H1 (cell line): Measurements from ENCODE around the gene ISY1. TPM values are rescaled to one million over a fixed set of nuclear protein-coding genes. Genes with fewer than 3 reads are reported as not detected.

ENCODE experiments used
- CTCF ChIA-PET: fragments of 300-600 bp; sonication (Branson Sonifier 250); formaldehyde crosslinking; loops from one replicate; lab custom pipeline; 2021; ENCODE audit not compliant: partially characterized antibody; lab: Charles Lee
- POLR2A ChIA-PET: fragments of 300-600 bp; sonication (Branson Sonifier 250); formaldehyde crosslinking; loops from one replicate; lab custom pipeline; 2021; ENCODE audit warnings: inconsistent platforms; ENCODE audit not compliant: partially characterized antibody; lab: Charles Lee
- DNase-seq, 2 experiments: peaks; one replicate each; pipeline versions ENCODE4 v3.0.0 to v3.0.0-alpha.2; 2010 to 2022; ENCODE audit warnings: low spot score in 2 of 2, low read depth in 1 of 2, mixed read lengths in 1 of 2
- FAIRE-seq: peaks from 2 replicates; lab custom pipeline; 2011; peaks lifted over from hg19 to GRCh38; lab: Jason Lieb, UNC
- H2AFZ ChIP-seq: 2 replicates; pipeline ENCODE4 v1.8.1; 2012; ENCODE audit warnings: low read length, inconsistent platforms
- H2AK5ac ChIP-seq: 2 replicates; pipeline ENCODE4 v1.6.1; 2013; ENCODE audit warnings: low read depth, low read length
- H2BK120ac ChIP-seq: replicated peaks from 2 replicates; pipeline ENCODE3; 2013; ENCODE audit warnings: low read depth, low read length, inconsistent platforms
- H2BK12ac ChIP-seq: 2 replicates; pipeline ENCODE4 v1.6.1; 2013; ENCODE audit warnings: low read depth, low read length
- H2BK15ac ChIP-seq: 2 replicates; pipeline ENCODE4 v1.6.1; 2013; ENCODE audit warnings: low read length
- H2BK20ac ChIP-seq: 2 replicates; pipeline ENCODE4 v1.6.1; 2013; ENCODE audit warnings: low read length
- H2BK5ac ChIP-seq: 2 replicates; pipeline ENCODE4 v1.6.1; 2013; ENCODE audit warnings: low read depth, low read length
- H3K14ac ChIP-seq: 2 replicates; pipeline ENCODE4 v1.6.1; 2013; ENCODE audit warnings: inconsistent platforms; ENCODE audit not compliant: insufficient read length
- H3K18ac ChIP-seq: 2 replicates; pipeline ENCODE4 v1.6.1; 2013; ENCODE audit warnings: low read length; ENCODE audit errors: extremely low read depth
- H3K23ac ChIP-seq: 2 replicates; pipeline ENCODE4 v1.6.1; 2013; ENCODE audit warnings: inconsistent platforms; ENCODE audit not compliant: insufficient read length
- H3K23me2 ChIP-seq: 2 replicates; pipeline ENCODE4 v1.6.1; 2013; ENCODE audit warnings: low read depth, low read length
- H3K27ac ChIP-seq: 2 replicates; pipeline ENCODE4 v1.6.1; 2011; ENCODE audit warnings: low read depth, low read length, inconsistent platforms
- H3K27me3 ChIP-seq, 4 experiments: replicated peaks in 1 of 4; 1 replicate in 1 of 4; 2 replicates in 3 of 4; pipeline versions ENCODE4 v1.6.1 to v1.8.1; 2011 to 2013; ENCODE audit warnings: low read length in 3 of 4, mild to moderate bottlenecking in 3 of 4, inconsistent platforms in 2 of 4, mixed read lengths in 2 of 4, moderate library complexity in 1 of 4; ENCODE audit not compliant: control insufficient read depth in 3 of 4, insufficient read depth in 3 of 4; ENCODE audit errors: extremely low read depth in 1 of 4
- H3K36me3 ChIP-seq, 4 experiments: 2 replicates each; pipeline versions ENCODE4 v1.6.1 to v1.8.1; 2011 to 2013; ENCODE audit warnings: mild to moderate bottlenecking in 4 of 4, low read length in 3 of 4, moderate library complexity in 2 of 4, control low read depth in 1 of 4, inconsistent platforms in 1 of 4; ENCODE audit not compliant: insufficient read depth in 4 of 4, control insufficient read depth in 2 of 4
- H3K4ac ChIP-seq: replicated peaks from 2 replicates; pipeline ENCODE3; 2013; ENCODE audit warnings: low read length, low read depth, mixed read lengths, inconsistent platforms; ENCODE audit not compliant: insufficient read length
- H3K4me1 ChIP-seq, 4 experiments: replicated peaks in 1 of 4; 1 replicate in 1 of 4; 2 replicates in 3 of 4; pipeline versions ENCODE4 v1.6.1 to v1.8.1; 2011 to 2013; ENCODE audit warnings: low read length in 3 of 4, inconsistent platforms in 2 of 4, mixed read lengths in 1 of 4; ENCODE audit not compliant: insufficient read depth in 4 of 4, control insufficient read depth in 3 of 4
- H3K4me2 ChIP-seq, 2 experiments: 2 replicates each; pipeline versions ENCODE4 v1.6.1 to v1.8.1; 2011 to 2013; ENCODE audit warnings: low read depth in 2 of 2, low read length in 2 of 2, control low read depth in 1 of 2, inconsistent platforms in 1 of 2, mild to moderate bottlenecking in 1 of 2; ENCODE audit not compliant: insufficient read depth in 1 of 2
- H3K4me3 ChIP-seq, 4 experiments: fragments of 200-600, 300-600 bp in 1 of 4; sonication (generic), shearing (Covaris generic), sonication (Bioruptor Twin) in 1 of 4; 2 replicates each; pipeline versions ENCODE4 v1.5.1 to v1.8.1; 2011 to 2016; ENCODE audit warnings: low read length in 4 of 4, low read depth in 3 of 4, control low read depth in 2 of 4, inconsistent platforms in 2 of 4, mild to moderate bottlenecking in 2 of 4, mixed read lengths in 1 of 4, moderate library complexity in 1 of 4; ENCODE audit not compliant: insufficient read depth in 2 of 4; ENCODE audit errors: extremely low read depth in 1 of 4
- H3K56ac ChIP-seq: replicated peaks from 2 replicates; pipeline ENCODE3; 2013; ENCODE audit warnings: low read depth, mild to moderate bottlenecking, mixed read lengths, low read length, inconsistent platforms; ENCODE audit not compliant: insufficient read length
- H3K79me1 ChIP-seq: 2 replicates; pipeline ENCODE4 v1.6.1; 2013; ENCODE audit warnings: low read depth, low read length, control low read depth
- H3K79me2 ChIP-seq, 2 experiments: 2 replicates each; pipeline versions ENCODE4 v1.6.1 to v1.8.1; 2012 to 2013; ENCODE audit warnings: low read length in 2 of 2, mild to moderate bottlenecking in 2 of 2, inconsistent platforms in 1 of 2; ENCODE audit not compliant: insufficient read depth in 2 of 2, control insufficient read depth in 1 of 2
- H3K9ac ChIP-seq, 4 experiments: replicated peaks in 1 of 4; 1 replicate in 1 of 4; 2 replicates in 3 of 4; pipeline versions ENCODE4 v1.6.1 to v1.8.1; 2011 to 2013; ENCODE audit warnings: low read depth in 3 of 4, low read length in 3 of 4, control low read depth in 2 of 4, mild to moderate bottlenecking in 2 of 4, moderate library complexity in 2 of 4, inconsistent platforms in 1 of 4; ENCODE audit errors: extremely low read depth in 1 of 4
- H3K9me3 ChIP-seq, 2 experiments: 2 replicates each; pipeline versions ENCODE4 v1.6.1 to v1.8.1; 2012 to 2013; ENCODE audit warnings: mild to moderate bottlenecking in 2 of 2, moderate library complexity in 2 of 2, control low read depth in 1 of 2, inconsistent platforms in 1 of 2, low read depth in 1 of 2, low read length in 1 of 2, mixed read lengths in 1 of 2; ENCODE audit not compliant: insufficient read depth in 2 of 2
- H4K20me1 ChIP-seq, 2 experiments: replicated peaks in 1 of 2; 2 replicates each; pipeline versions ENCODE3 to v1.8.1; 2011 to 2013; ENCODE audit warnings: inconsistent platforms in 2 of 2, low read length in 2 of 2, mild to moderate bottlenecking in 1 of 2; ENCODE audit not compliant: insufficient read depth in 2 of 2, control insufficient read depth in 1 of 2
- H4K5ac ChIP-seq: 2 replicates; pipeline ENCODE4 v1.6.1; 2013; ENCODE audit warnings: low read length, low read depth, mixed read lengths, inconsistent platforms; ENCODE audit not compliant: insufficient read length
- H4K8ac ChIP-seq: 2 replicates; pipeline ENCODE4 v1.8.0; 2013; ENCODE audit warnings: mild to moderate bottlenecking, moderate library complexity, low read length, inconsistent platforms; ENCODE audit not compliant: insufficient read depth; ENCODE audit errors: extremely low read depth
- H4K91ac ChIP-seq: replicated peaks from 2 replicates; pipeline ENCODE3; 2013; ENCODE audit warnings: low read length, mixed read lengths, inconsistent platforms; ENCODE audit not compliant: insufficient read length
- EGR1 ChIP-seq: IDR thresholded peaks from 2 replicates; pipeline ENCODE4 v1.6.1; 2011; ENCODE audit warnings: low read depth, low read length, borderline replicate concordance
- EP300 ChIP-seq, 2 experiments: IDR thresholded peaks; 1 replicate in 1 of 2; 2 replicates in 1 of 2; pipeline ENCODE4 v1.6.1; 2011 to 2012; ENCODE audit warnings: low read depth in 2 of 2, low read length in 2 of 2, mild to moderate bottlenecking in 2 of 2, borderline replicate concordance in 1 of 2, inconsistent platforms in 1 of 2, moderate library complexity in 1 of 2
- KDM4A ChIP-seq: IDR thresholded peaks from one replicate; pipeline ENCODE4 v1.7.1; 2012; ENCODE audit warnings: low read depth, mild to moderate bottlenecking, moderate library complexity, low read length, inconsistent platforms; ENCODE audit not compliant: severe bottlenecking
- RNF2 ChIP-seq: fragments of 200-900, 300-1000 bp; sonication (generic); IDR thresholded peaks from 2 replicates; pipeline ENCODE4 v1.7.1; 2016; ENCODE audit warnings: borderline replicate concordance, low read depth, mild to moderate bottlenecking, antibody characterized with exemption, low read length; ENCODE audit not compliant: poor library complexity, severe bottlenecking; ENCODE audit errors: missing control alignments
- SP4 ChIP-seq: IDR thresholded peaks from 2 replicates; pipeline ENCODE4 v1.6.1; 2012; ENCODE audit warnings: low read length, inconsistent platforms
- TAF7 ChIP-seq: optimal IDR thresholded peaks from 2 replicates; pipeline ENCODE3; 2011; ENCODE audit warnings: low read depth, mild to moderate bottlenecking, inconsistent platforms, low read length, moderate library complexity, borderline replicate concordance
- WGBS, 2 experiments: shearing (Covaris generic) in 1 of 2; methylation state at CpG; one replicate each; pipeline versions ENCODE4 v1.1.6 to v1.1.7; 2013 to 2015; ENCODE audit warnings: low lambda C conversion rate in 2 of 2, mixed read lengths in 2 of 2, inconsistent platforms in 1 of 2, low coverage in 1 of 2, missing lambda C conversion rate in 1 of 2; ENCODE audit not compliant: insufficient replicate concordance in 2 of 2, insufficient coverage in 1 of 2, insufficient read length in 1 of 2; ENCODE audit errors: extremely low coverage in 1 of 2, missing lambda C conversion rate in 1 of 2; 5-methylcytosine and 5-hydroxymethylcytosine counted together
- polyA plus RNA-seq, 7 experiments: library from polyadenylated mRNA; depleted of rRNA in 3 of 7; stranded (reverse) in 5 of 7; unstranded in 2 of 7; fragments of >200 nt in 5 of 7; fragments of 200-250 nt in 2 of 7; gene quantifications; 1 replicate in 5 of 7; 2 replicates in 1 of 7; 4 replicates in 1 of 7; pipeline versions ENCODE4 v1.2.1 to v1.2.3, GENCODE V29; 2011 to 2013; ENCODE audit warnings: missing spikeins in 2 of 7, mixed read lengths in 2 of 7
- total RNA-seq: library from RNA; stranded (reverse); fragmentation: NEBNext Ultra II Directional; extraction: Animal tissue kit (Norgen Biotek cat#: 25700); gene quantifications from 2 replicates; pipeline ENCODE4 v1.2.1, GENCODE V29; 2021
- TF ChIP-seq, protein P1 (sequence below), 3 experiments: IDR thresholded peaks; 1 replicate in 2 of 3; 2 replicates in 1 of 3; pipeline versions ENCODE4 v1.5.1 to v1.6.1; 2011; ENCODE audit warnings: low read length in 3 of 3, mild to moderate bottlenecking in 3 of 3, inconsistent platforms in 2 of 3, low read depth in 1 of 3, moderate library complexity in 1 of 3; ENCODE audit not compliant: insufficient read depth in 1 of 3; ENCODE audit errors: control extremely low read depth in 1 of 3

The ISY1 gene
- total and polyA plus RNA-seq, 2 of the 8 experiments (the other 6 are each of a cell fraction or from before 2014, with no cell fraction given) = 16.6 to 38.7 TPM

DNA sequence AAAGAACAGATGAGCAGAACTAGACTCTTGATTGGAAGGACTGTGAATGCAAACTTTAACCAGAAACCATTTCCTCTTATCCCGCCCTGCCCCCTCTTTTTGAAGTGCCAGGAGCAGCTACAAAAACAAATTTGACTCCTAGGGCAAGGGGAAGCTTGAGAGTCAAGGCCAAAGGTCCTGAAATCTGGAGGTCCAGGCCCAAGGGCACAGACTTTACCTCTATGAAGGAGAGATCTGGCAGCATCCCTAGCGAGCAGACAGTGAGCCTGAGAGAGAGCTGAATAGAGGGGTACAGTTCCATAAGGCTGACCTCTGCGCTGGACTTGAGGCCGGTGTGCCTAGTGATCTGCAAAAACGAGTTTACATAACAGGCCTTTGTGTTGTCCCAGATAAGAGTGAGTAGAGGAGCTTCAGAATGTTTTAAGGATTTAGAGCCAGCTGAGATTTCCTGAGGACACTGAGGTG, 44.3 kb downstream of the ISY1 start:
- H3K79me2 ChIP-seq = peaks cover 9 to 55% of the 10 kb centered on the region in 2 experiments
- H3K4me1 ChIP-seq = peaks cover 13 to 26% (median 23%) of the 10 kb centered on the region in 4 experiments

More for the DNA sequence above, 44.3 kb downstream of the ISY1 start:
- no peak overlapping the region; the same call in 1 of the 2 replicates for H2BK12ac ChIP-seq
- H4K8ac ChIP-seq = no peak overlapping the region
- H3K27me3 ChIP-seq = no peaks in the 10 kb centered on the region
- H2BK5ac ChIP-seq = peak overlapping the region; percentile 28; the same call in 1 of the 2 replicates
- H3K4me3 ChIP-seq = peak overlapping the region in 1 of 4 experiments; percentile 35; a peak in 1 of 8 replicates
- no peak overlapping the region for H4K5ac ChIP-seq
- no peak overlapping the region for H3K56ac ChIP-seq
- peak overlapping the region in 2 of 4 experiments; percentile 34 to 46; a peak in 3 of 7 replicates for H3K9ac ChIP-seq
- ChIA-PET CTCF (interaction anchor here (0.5 to 1.3 kb wide), 5 partner anchors 10 to 163 kb away, joined by 3 to 5 read pairs (median 3); no protein-coding TSS in a partner anchor), POLR2A (interaction anchor here (0.5 to 1.1 kb wide), 3 partner anchors 9 to 73 kb away, joined by 3 to 5 read pairs (median 4); no protein-coding TSS in a partner anchor)
- H2AK5ac ChIP-seq = no peak overlapping the region
- peak overlapping the region; percentile 45 to 58 for H3K4me2 ChIP-seq
- no peak for DNase-seq
- no peak overlapping the region for H4K91ac ChIP-seq
- no peak overlapping the region for H3K14ac ChIP-seq
- no peak overlapping the region; the same call in 1 of the 2 replicates for H3K27ac ChIP-seq
- 54% methylated on average over 5 of the region's 5 CpGs; no CpG with 5 or more reads in 1 of the 2 experiments for WGBS, 2 experiments
- H3K23me2 ChIP-seq = peaks cover 9% of the 10 kb centered on the region
- H3K36me3 ChIP-seq = peaks cover 0 to 3% (median 3%) of the 10 kb centered on the region in 4 experiments; a peak in 1 of 8 replicates
- no peak for TF ChIP-seq EP300 (IDR thresholded peaks at IDR 0.05; ENCODE audit: borderline replicate concordance in 1 of 2, low read depth in 2 of 2, low read length in 2 of 2)
- no peak for TF ChIP-seq KDM4A
- no peak for TF ChIP-seq TAF7
- TF ChIP-seq EGR1 = no peak
- TF ChIP-seq, protein P1, sequence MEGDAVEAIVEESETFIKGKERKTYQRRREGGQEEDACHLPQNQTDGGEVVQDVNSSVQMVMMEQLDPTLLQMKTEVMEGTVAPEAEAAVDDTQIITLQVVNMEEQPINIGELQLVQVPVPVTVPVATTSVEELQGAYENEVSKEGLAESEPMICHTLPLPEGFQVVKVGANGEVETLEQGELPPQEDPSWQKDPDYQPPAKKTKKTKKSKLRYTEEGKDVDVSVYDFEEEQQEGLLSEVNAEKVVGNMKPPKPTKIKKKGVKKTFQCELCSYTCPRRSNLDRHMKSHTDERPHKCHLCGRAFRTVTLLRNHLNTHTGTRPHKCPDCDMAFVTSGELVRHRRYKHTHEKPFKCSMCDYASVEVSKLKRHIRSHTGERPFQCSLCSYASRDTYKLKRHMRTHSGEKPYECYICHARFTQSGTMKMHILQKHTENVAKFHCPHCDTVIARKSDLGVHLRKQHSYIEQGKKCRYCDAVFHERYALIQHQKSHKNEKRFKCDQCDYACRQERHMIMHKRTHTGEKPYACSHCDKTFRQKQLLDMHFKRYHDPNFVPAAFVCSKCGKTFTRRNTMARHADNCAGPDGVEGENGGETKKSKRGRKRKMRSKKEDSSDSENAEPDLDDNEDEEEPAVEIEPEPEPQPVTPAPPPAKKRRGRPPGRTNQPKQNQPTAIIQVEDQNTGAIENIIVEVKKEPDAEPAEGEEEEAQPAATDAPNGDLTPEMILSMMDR (IDR thresholded peaks at IDR 0.05; ENCODE audit: control extremely low read depth in 1 of 3, insufficient read depth in 1 of 3, low read depth in 1 of 3, low read length in 3 of 3) = no peak
- no peak for TF ChIP-seq RNF2
- no peak for TF ChIP-seq SP4
- H2BK120ac ChIP-seq = no peak overlapping the region
- H2BK20ac ChIP-seq = no peak overlapping the region; the same call in 1 of the 2 replicates
- H3K79me1 ChIP-seq = peaks cover 8% of the 10 kb centered on the region
- no peaks in the 10 kb centered on the region for H4K20me1 ChIP-seq
- H3K18ac ChIP-seq = no peak overlapping the region
- FAIRE-seq = no peak
- H2BK15ac ChIP-seq = no peak overlapping the region
- no peaks in the 10 kb centered on the region for H3K9me3 ChIP-seq
- no peak overlapping the region for H3K23ac ChIP-seq
- H3K4ac ChIP-seq = no peak overlapping the region
- no peak overlapping the region for H2AFZ ChIP-seq
